ENCODE results near the gene SMARCC2.
"Not testable (repeated sequence)": the region's sequence is repeated elsewhere in the genome, so short reads cannot be mapped to it uniquely, and the experiment has no call there.

The SMARCC2 gene

GRCh38 chr12:56162468-56163290, 26.6 kb downstream of the SMARCC2 start:
- no peak for DNase-seq

DNA sequence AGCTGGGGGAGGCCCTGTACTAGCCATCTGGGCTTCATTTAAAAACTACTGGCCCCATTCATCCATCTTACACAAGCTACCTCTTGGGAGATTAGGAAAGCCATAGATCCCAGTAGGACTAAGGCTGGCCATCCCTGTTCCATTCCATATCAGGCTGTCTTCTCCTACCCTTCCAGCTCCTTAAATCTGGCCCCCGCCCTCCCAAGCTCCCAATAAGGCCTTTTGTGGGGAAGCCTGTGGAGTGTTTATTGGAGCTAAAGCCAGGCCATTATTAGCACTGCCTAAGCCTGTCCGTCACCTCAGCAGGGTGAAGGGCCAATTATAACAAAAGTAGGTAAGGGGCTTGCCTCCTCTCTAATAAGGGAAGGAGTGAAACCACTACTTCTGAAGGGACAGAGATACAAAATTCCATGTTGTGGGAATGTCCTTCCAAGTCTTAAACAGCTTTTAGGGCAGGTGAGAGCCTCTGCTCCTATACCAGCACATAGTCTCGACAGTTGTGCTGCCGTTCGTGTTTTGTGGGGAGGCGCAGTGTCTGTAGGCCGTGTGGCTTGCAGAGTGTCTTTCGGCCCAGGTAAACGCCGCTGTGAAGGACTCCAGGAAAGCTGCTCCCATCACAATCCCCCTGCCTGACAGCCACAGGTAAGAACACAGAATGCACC, 27.5 kb downstream of the SMARCC2 start:
- no peak for DNase-seq

DNA sequence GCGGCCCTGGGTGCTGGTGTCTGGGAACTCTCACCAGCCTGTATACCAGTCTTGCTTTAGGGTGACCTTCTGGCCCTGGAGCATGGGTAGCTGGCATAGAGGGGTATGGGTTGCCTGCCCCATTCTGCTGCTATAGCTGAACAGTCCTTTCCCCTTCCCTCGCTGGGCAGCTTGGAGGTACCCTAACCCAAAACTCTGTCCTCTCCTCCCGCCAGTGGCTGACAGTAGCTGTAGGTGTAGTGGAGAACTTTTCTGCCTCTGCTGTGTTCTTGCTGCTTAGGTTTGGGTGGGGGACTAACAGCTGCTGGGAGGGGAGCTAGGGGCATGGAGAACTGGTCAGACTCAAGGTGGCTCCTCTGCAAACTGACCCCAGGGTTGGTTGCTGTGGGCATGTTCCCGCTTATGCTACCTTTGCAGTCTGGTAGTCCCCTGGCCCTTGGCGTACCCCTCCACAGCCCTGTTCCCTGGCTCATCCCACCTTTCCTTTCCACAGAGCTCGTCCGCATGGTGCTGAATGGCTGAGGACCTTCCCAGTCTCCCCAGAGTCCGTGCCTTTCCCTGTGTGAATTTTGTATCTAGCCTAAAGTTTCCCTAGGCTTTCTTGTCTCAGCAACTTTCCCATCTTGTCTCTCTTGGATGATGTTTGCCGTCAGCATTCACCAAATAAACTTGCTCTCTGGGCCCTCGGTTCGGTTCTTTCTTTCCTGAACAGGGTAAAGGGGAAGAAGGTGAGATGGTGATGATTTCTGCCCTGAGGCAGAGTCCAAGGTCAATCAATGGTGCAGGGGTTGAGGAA, 28.2 kb downstream of the SMARCC2 start:
- no peak for DNase-seq

DNA sequence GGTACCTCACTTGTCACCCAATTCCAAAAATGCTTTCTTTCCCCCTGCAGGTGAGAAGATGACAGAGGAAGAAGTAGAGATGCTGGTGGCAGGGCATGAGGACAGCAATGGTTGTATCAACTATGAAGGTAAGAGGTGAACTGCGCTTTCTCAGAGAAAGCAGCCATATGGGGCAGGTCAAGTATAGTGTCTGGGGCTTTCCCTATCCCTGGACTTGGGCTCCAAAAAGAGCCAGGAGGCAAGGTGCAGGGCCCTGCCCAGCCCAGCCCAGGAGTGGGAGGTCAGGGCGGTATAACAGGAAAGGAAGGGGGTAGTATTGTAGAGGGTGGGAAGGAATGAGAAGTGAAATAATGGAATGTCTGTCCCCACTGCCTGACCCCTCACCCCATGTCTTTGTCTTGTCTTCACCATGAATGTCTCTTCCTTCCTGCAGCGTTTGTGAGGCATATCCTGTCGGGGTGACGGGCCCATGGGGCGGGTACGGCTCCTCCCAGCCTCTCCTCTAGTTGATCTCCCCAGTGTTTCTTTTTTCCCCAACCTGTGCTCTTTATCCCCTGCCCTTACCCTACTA, 29.0 kb downstream of the SMARCC2 start:
- DNase-seq: peak; percentile 75

GRCh38 chr12:56159482-56160192, 29.6 kb downstream of the SMARCC2 start:
- no peak for DNase-seq

DNA sequence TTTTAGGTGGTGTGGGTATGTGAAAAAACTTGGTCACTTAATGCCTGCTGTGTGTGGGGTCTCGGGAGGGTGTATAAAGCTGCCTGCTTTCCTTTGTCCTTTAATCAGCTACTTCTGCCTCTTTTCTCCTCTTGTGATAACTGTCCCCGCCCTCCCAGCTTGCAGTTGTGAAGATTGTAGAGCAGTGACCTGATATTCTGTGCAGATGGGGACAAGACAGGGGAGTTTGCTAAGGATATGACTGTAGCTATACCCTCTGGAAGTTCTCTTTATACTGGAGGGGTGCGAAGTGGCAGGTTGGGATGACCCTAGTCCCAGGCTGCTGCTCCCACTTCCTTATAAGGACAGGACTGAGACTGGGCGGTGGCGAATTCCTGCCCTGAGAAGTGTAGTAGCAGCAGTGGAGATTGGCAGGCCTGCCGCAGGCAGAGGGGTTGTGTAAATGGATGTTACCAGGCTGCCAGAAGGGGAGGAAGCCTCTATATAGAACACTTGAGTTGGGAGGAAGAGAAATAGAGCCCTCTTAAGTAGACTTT, 30.3 kb downstream of the SMARCC2 start:
- DNase-seq: peak; percentile 45

DNA sequence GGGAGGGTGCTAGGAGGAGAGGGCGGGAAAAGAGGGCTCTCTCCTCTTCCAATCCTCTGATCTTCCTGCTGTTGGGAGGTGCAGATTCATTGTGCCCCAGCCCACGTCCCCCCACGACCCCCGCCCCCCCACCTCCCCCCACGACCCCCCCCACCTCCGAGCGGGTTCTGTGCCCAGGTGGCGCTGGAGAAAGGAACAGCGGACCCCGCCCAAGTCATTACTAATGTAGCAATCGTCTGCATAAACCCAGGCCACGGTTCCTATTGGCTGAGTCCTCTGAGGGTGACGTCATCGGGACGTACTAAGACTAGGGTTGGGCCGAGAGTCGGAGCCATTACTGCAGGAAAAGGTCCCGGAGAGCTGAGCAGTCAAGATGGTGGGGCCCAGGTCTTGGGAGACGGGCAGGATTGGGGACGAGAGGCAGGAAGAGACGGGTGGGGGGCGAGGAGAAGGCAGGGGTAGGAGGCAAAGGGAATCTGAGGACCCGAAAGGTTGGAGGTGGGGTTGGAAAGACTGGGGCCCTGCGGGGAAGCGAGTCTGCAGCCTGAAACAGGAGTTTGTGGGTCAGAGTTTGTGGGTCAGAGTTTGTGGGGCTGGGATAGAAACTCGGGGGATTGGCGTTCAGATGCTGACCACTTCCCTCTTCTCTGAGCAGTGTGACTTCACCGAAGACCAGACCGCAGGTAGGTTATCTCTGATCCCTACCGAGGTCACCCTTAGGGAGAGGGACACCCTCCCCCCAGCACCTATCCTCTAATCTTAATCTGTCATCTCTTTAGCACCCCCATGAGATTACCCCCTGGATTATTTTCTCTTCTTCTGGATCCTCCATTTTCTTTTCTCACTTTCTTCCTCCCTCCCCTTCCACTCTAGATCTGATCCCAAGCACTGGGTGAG, 31.0 kb downstream of the SMARCC2 start, which contains the start of gene MYL6:
Gene MYL6 (plus strand): TSS at position 331 of the 897 bp plus-strand sequence. CDS start 43 bp downstream, at position 374.
- peak; percentile 97 for DNase-seq

- peak; percentile 64 for DNase-seq
Observed at GRCh38 chr12:56157201-56158028, 31.9 kb downstream of the SMARCC2 start.

GRCh38 chr12:56156464-56157200, 32.7 kb downstream of the SMARCC2 start:
- DNase-seq: not testable (repeated sequence)

DNA sequence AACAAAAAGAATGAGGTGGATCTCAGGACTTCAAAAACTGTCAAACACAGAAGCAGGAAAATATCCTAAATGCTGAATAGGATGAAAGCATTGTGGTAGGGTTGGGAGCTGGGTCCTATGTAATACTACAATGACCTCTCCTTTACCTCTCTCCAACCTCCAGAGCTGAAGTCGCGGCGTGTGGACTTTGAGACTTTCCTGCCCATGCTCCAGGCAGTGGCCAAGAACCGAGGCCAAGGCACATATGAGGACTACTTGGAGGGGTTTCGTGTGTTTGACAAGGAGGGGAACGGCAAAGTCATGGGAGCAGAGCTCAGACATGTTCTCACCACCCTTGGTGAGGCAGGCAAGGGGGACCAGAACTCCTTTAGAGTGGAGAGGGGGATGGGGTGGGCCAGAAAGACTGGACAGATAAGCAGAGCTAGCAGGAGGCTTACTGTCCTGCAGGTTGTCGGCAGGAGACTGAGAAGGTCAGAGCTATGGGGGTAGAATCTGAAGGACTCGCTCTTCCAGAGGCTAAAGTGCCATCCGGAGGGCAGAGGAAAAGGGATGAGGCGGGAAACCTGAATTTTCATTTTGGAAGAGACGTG, 33.9 kb downstream of the SMARCC2 start:
- no peak for DNase-seq

DNA sequence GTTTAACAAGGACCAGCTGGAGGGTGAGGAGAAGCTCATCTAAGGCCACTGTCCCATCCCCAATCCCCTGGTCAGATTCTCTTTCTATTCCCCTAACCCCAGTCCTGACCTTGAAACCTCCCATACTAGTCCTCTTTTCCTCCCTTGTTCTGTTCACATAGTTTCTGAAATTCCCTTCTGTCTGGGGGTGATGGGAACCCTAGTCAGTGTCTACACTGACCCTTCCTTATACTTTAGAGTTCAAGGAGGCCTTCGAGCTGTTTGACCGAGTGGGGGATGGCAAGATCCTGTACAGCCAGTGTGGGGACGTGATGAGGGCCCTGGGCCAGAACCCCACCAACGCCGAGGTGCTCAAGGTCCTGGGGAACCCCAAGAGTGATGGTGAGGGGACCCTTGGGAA, 34.5 kb downstream of the SMARCC2 start:
- no peak for DNase-seq

GRCh38 chr12:56154246-56154771, 35.0 kb downstream of the SMARCC2 start:
- DNase-seq: no peak

GRCh38 chr12:56153678-56154065, 35.6 kb downstream of the SMARCC2 start:
- DNase-seq: no peak

DNA sequence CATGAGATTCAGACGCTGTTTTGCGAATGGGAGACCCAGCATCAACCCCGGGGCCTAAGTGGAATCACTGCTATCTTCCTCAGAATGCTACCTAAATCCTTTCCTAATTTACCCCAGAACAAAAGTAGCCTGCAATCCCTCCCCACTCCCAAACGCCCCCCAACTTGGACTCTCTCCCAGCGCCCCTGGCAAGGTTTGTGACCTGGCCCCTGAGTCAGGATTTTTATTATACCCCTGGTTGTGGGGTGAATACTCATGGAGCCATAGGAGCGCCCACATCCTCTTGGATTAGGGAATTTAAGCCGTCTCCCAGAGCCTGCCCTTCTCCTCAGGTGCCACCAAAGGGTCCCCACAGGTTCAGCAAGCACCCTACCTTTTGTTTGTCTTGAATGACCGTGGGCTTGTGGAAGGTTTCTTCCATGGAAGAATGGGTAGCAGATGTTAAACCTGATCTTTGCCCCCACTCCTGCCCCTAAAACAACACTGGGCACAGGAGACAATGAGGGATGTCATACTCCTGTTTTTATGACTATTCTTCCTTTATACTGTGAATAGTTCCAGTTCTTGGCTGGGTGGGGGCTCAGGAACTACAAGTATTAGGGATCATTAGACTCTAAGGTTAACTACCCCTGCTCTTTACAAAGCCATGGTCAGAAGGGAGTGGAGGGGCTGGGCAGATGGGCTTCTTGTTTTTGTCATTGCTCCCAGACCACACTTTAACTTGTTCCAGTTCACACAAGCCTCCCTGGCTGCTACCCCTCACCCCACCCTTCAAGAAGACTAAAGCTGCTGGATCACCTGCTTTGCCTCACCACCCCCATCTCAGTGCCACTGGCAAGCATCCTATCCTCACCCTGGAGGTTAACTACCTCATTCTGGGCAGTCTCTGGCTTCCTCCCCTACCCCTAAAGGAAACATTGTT, 36.3 kb downstream of the SMARCC2 start:
- DNase-seq: no peak

DNA sequence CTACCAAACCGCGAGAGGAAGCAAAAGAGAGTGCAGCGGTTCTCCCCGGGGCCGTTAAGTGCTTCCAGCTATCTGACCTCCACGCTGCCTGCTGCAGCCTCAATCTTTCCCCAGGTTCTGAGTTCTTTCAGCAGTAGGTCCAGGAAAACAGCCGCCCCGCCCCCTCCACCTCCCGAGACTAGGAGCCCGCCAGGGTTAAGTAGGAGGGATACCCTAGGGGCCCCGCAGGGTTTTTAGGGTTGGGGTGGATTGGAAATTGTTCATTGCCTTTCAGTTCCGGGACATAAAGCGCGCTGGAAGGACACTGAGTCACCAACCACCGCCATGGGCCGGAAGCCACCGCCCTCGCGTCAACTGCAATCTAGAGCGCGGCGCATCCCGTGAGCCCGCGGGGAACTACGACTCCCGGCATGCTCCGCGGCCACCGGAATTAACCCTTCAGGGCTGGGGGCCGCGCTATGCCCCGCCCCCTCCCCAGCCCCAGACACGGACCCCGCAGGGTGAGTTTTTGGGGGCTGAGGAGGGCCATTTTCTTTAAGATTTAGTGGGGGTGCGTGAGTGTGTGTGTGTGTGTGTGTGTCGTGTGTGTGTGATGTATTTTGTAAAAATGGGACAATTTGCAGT, 37.0 kb downstream of the SMARCC2 start, which contains the start of gene MYL6B:
Gene MYL6B (plus strand): TSS at position 456 of the 624 bp plus-strand sequence. CDS start 1,332 bp downstream, outside the sequence.
- DNase-seq: peak; percentile 96

GRCh38 chr12:56151672-56152131, 37.6 kb downstream of the SMARCC2 start:
- DNase-seq: peak; percentile 80

DNA sequence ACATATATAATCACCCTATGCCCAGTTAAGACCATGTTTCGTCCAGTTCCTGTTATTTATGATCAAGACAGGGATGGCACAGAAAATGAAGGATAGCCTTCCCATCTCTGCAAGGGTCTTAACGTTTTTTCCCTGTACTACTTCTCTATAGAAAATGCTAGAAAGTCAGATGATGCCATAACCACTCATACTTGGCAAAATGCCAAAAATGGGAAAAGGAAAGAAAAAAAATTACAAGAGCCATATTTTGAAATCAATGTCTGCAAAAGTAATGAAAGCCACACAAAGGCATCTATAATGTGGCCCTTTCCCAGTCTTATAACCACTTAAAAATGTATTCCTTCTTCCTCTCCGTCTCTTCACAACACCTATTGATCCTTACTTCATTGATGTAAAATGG, 38.7 kb downstream of the SMARCC2 start:
- no peak for DNase-seq
